Stimulated activated CD4-positive, alpha-beta T cell treated with anti-CD3 and anti-CD28 coated beads, Interleukin-12 subunit alpha, Interleukin-12 subunit beta, amount 100 ng/mL, for 4 hours (primary cell): ENCODE measurements around the gene EPC2.
"Not testable (repeated sequence)": the region's sequence is repeated elsewhere in the genome, so short reads cannot be mapped to it uniquely, and the experiment has no call there.

ENCODE experiments used
- DNase-seq: peaks from one replicate; pipeline ENCODE4 v3.0.0-alpha.2; 2020

EPC2 gene

GRCh38 chr2:148675708-148676107 is 31.2 kb downstream of the EPC2 start:
- no peak for DNase-seq

DNA sequence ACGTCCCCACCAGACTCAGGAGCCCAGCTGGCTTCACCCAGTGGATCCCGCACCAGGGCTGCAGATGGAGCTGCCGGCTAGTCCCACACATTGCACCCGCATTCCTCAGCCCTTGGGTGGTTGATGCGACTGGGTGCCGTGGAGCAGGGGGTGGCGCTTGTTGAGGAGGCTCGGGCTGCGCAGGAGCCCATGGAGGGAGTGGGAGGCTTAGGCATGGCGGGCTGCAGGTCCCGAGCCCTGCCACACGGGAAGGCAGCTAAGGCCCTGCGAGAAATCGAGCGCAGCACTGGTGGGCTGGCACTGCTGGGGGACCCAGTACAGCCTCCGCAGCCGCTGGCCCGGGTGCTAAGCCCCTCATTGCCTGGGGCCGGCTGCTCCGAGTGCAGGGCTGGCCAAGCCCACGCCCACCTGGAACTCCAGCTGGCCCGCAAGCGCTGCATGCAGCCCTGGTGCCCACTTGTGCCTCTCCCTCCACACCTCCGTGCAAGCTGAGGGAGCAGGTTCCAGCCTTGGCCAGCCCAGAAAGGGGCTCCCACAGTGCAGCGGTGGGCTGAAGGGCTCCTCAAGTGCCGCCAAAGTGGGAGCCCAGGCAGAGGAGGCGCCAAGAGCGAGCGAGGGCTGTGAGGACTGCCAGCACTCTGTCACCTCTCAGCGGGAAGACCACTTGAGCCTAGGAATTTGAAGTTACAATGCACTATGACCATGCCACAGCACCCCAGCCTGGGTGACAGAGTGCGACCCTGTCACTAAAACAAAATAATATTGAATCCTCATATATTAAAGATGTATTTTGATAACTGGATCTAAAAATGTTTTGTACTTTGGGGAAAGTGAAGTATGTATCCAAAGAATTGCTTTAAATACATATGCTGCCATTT is 34.0 kb downstream of the EPC2 start:
- not testable (repeated sequence) for DNase-seq

DNA sequence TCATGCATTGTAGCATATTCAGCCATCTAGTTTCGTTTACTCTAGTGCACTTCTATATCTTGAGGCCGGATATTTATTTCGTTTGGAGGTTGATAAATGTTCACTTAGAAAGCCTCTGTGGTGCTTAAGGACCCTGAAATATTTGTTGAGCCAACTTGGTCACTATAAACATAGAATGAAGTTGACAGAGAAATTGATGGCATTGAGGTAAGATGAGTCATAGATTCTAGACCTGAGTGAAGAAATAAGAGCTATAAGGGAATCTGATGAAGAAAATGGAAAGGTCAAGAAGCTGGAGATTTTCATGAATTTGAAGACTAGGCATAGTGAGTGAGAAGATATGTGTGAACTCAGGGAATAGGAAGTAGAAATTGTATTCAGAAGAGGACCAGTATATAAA is 35.9 kb downstream of the EPC2 start:
- DNase-seq, result no peak

DNA sequence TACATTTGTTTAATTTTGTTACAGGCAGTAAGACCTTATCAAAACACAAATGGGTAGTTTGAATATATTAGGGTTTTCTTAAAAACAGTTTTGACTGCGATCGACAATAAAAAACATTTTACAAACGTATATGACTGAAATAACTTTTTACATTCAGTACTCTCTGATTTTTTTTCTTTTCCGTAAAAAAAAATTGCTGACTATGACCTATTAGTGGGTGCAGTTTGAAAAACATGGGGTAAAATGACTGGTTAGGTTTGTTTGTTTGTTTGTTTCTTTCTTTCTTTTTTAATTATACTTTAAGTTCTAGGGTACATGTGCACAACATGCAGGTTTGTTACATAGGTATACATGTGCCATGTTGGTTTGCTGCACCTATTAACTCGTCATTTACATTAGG is 36.9 kb downstream of the EPC2 start:
- DNase-seq, result no peak

DNA sequence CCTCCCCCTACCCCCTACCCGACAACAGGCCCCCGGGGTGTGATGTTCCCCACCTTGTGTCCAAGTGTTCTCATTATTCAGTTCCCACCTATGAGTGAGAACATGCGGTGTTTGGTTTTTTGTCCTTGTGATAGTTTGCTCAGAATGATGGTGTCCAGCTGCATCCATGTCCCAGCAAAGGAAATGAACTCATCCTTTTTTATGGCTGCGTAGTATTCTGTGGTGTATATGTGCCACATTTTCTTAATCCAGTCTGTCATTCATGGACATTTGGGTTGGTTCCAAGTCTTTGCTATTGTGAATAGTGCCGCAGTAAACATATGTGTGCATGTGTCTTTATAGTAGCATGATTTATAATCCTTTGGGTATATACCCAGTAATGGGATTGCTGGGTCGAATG is 37.3 kb downstream of the EPC2 start:
- DNase-seq, result not testable (repeated sequence)

DNA sequence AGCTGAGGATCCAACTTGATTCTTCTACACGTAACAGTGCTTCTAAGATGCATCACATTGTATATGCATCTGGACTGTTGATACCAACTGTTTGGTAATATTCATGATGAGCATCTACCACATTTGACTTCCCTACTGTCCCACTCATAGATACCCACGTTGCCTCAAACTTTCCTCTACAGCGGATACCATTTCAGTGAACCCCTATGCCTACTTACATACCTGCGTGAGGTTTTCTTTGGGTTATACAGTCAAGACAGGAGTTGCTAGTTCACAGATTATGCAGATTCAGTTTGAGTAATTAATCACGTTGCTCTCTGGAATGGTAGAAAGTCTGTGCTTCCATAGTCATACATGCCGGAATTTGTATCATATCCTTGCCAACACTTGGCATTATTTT is 40.0 kb downstream of the EPC2 start:
- DNase-seq, result no peak

DNA sequence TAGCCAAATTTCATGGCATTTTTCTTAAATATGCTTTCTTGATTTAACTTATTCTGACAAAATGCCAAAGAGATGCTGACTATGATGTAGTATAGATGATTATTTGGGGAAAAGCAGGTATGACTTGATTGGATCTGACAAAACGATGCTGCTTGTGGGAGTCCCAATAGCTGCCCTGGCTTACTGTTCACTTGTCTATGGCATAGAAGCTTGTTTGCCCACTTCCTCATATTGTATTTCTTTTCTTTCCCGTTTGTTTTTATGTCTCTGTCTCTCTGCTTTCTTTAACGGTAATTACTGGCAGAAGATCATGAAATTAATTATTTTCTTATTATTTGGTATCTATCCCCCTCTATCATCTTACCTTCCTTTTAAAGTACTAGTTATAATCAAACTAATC is 43.0 kb downstream of the EPC2 start:
- DNase-seq, result no peak

GRCh38 chr2:148688011-148688410 is 43.5 kb downstream of the EPC2 start:
- not testable (repeated sequence) for DNase-seq

DNA sequence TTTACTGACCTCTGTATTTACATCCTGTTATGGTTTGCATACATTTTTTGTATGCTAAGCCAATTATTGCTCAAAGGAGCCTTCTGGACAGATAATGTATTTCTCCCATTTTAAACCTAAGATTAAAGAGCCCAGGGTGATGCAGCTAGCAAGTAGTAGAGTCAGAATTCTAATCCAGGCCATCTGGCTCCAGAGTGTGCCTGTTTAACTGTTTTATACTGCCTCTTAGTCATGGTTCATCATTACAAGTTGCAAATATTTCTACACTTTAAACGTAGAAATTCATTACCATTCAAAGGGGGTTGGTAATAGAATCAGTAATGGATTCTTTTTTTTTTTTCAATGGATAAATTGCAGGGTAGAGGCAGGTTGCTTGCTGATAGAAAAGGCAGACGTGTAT is 52.4 kb downstream of the EPC2 start:
- DNase-seq, result no peak

GRCh38 chr2:148699830-148700229 is 55.3 kb downstream of the EPC2 start:
- DNase-seq, result no peak

- DNase-seq, result no peak
These were observed 56.5 kb downstream of the EPC2 start for GRCh38 chr2:148701039-148701438.

DNA sequence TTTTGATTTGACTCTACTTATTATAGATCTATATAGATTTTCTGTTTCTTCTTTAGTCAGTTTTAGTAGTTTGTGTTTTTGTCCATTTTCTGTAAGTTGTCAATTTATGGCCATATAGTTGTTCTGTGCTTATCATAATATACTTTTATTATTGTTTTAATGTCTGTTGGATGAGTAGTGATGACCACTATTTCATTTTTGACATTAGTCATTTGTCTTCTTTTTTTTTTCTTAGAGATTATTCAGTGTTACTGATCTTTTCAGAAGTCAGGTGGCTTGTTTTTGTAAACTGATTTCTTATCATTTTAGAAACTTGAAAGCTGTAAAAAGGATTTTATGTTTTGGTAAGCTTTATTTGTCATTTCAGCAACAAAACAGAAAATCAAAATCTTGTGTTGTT is 57.3 kb downstream of the EPC2 start:
- no peak for DNase-seq

GRCh38 chr2:148702475-148702874 is 57.9 kb downstream of the EPC2 start:
- no peak for DNase-seq

DNA sequence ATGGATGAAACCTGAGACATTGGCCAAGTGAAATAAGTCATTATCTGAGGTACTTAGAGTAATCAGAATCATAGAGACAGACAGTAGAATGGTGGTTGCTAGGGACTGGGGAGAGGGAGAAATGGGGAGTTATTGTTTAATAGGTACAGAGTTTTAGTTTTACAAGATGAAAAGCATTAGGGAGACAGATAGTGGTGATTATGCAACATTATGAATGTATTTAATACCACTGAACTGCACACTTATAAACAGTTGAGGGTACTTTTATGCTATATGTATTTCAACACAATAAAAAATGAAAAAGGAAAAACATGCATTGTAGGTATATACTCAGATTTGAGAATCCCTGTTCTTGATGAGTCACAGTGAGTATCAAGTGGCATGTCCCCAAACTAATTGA is 59.7 kb downstream of the EPC2 start:
- no peak for DNase-seq

DNA sequence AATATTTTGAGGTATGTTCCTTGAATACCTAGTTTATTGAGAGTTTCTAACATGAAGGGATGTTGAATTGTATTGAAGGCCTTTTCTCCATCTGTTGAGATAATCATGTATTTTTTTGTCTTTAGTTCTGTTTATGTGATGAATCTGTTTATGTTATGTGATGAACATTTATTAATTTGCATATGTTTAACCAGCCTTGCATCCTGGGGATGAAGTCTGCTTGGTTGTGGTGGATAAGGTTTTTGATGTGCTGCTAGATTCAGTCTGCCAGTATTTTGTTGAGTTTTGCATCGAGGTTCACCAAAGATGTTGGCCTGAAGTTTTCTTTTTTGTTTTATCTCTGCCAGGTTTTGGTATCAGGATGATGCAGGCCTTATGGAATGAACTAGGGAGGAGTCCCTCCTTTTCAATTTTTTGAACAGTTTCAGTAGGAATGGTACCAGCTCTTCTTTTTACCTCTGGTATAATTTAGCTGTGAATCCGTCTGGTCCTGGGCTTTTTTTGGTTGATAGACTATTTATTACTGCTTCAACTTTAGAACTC is 71.9 kb downstream of the EPC2 start:
- no peak for DNase-seq

- no peak for DNase-seq
These were observed 73.5 kb downstream of the EPC2 start for GRCh38 chr2:148718039-148718438.

DNA sequence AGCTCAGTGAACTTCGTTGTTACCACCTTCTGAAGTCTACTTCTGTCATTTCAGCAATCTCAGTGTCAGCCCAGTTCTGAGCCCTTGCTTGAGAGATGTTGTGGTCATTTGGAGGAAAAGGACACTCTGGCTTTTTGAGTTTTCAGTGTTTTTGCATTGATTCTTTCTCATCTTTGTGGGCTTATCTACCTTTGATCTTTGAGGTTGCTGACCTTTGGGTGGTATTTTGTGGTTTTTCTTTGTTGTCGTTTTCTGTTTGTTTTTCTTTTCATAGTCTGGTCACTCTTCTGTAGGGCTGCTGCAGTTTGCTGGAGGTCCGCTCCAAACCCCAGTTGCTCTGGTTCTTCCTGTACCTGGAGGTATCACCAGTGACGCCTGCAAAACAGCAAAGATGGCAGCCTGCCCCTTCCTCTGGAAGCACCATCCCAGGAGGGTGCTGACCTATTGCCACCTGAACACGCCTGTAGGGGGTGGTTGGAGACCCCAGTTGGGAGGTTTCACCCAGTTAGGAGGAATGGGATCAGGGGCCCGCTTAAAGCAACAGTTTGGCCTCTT is 74.7 kb downstream of the EPC2 start:
- no peak for DNase-seq

- no peak for DNase-seq
These were observed 75.4 kb downstream of the EPC2 start for GRCh38 chr2:148719941-148720436.

DNA sequence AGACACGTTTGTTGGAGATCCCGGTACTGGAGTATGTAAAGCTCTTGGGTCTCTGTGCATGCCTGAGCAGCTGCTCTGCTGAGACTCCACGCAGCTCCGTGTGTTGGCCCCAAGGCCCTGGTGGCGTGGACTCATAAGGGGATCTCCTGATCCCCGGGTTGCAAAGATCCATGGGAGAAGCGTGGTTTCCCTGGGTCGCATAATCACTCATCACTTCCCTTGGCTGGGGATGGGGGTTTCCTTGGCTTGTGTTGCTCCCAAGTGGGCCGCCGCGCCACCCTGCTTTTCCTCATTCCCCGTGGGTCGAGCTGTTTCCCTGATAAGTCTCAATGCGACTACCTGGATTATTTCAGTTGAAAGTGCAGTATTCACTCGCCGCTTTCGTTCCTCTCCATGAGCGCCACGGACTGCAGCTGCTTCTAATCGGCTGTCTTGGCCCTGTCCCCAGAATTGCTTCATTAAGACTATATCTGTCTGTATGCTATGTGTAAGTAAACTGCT is 76.0 kb downstream of the EPC2 start:
- no peak for DNase-seq

DNA sequence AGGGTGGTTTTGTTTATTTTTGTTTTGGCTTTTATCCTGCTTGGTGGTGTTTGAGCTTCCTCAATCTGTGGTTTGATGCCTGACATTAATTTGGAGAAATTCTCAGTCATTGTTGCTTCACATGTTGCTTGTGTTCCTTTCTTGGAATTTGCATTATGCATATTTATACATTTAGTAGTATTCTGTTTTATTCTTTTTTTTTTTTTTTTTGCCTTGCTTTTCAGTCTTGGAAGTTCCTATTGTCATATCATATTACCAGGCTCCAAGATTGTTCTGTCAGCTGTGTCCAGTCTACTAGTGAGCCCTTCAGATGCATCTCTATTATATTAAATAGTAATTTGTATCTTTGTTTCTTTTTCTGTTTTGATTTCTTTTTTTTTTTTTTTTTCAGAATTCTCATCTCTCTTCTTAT is 77.0 kb downstream of the EPC2 start:
- DNase-seq, result no peak

DNA sequence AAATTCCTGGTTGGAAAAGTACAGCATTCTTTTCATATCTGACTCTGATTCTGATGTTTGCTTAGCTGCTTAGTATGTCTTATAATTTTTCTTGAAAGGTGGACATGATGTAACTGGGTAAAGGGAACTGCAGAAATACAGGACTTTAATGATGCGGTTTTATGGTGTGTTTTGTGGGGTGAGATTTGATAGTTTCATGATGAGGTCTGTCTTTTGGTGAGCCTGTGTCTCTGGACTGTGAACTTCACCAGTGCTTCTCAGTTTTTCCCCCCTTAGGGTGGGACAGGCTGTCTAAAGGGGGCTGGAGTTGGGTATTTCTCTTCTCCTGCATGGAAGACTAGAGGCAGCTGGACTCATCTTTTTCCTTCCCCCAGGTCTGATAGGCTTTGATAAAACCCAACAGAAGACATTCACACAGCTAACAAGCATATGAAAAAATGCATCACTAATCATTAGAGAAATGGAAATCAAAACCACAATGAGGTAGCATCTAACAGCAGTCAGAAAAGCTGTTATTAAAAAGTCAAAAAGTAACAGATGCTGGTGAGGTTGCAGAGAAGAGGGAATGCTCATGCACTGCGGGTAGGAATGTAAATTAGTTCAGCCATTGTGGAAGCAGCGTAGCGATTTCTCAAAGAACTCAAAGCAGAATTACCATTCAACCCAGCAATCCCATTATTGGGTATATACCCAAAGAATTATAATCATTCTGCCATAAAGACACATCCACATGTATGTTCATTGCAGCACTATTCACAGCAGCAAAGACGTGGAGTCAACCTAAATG is 77.6 kb downstream of the EPC2 start:
- no peak for DNase-seq

- no peak for DNase-seq
These were observed 81.0 kb downstream of the EPC2 start for GRCh38 chr2:148725564-148725963.

DNA sequence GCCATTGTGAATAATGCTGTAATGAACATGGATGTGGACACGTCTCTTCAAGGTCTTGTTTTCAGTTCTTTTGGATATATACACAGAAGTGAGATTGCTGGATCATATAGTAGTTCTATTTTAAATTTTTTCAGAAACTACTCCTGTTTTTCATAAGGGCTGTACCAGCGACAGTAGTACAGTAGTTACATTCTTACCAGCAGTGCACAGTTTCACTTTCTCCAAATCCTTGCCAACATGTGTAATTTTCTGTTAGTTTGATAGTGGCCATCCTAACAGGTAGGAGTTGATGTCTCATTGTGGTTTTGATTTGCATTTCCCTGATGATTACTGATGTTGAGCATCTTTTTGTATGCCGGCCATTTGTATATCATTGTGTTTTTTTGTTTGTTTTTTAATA is 81.7 kb downstream of the EPC2 start:
- DNase-seq, result no peak
